Thyroid gland (tissue), 4 donors: Measurements from ENCODE around the gene SLC17A7. TPM values are rescaled to one million over a fixed set of nuclear protein-coding genes. Genes with fewer than 3 reads are reported as not detected.
A peak's percentile ranks its signal among the peaks of the same experiment; 100 is the strongest.

Source experiments
- DNase-seq, 2 donors: peaks; one replicate each; pipeline ENCODE4 v3.0.0-alpha.2; 2019
- H3K27ac ChIP-seq, 3 donors: fragments of 200-600 bp; sonication (generic); 1 replicate in 2 of 3; 2 replicates in 1 of 3; pipeline ENCODE4 v1.5.1; 2016 to 2019; ENCODE audit warnings: mild to moderate bottlenecking in 1 of 3, moderate library complexity in 1 of 3
- H3K27me3 ChIP-seq: fragments of 200-600 bp; sonication (generic); one replicate; pipeline ENCODE4 v1.5.1; 2019
- H3K36me3 ChIP-seq, 2 donors: fragments of 200-600 bp; sonication (generic); one replicate each; pipeline ENCODE4 v1.5.1; 2016 to 2019
- H3K4me1 ChIP-seq, 2 donors: fragments of 200-600 bp; sonication (generic); one replicate each; pipeline ENCODE4 v1.5.1; 2017 to 2019
- H3K4me3 ChIP-seq, 3 donors: fragments of 200-600 bp; sonication (generic); replicated peaks in 1 of 3; 1 replicate in 2 of 3; 2 replicates in 1 of 3; pipeline ENCODE4 v1.5.1; 2016; ENCODE audit warnings: mild to moderate bottlenecking in 1 of 3
- H3K9me3 ChIP-seq: fragments of 200-600 bp; sonication (generic); one replicate; pipeline ENCODE4 v1.5.1; 2017
- CTCF ChIP-seq, 6 experiments: fragments of 200-600 bp in 3 of 6; fragments of 450-650 bp in 3 of 6; sonication (generic) in 3 of 6; IDR thresholded peaks; one replicate each; pipeline ENCODE4 v1.5.1; 2016 to 2019; ENCODE audit warnings: antibody characterized with exemption in 6 of 6, mild to moderate bottlenecking in 2 of 6, inconsistent platforms in 1 of 6, moderate library complexity in 1 of 6
- POLR2A ChIP-seq, 2 donors: fragments of 450-650 bp; IDR thresholded peaks; one replicate each; pipeline ENCODE4 v1.6.1; 2017; ENCODE audit warnings: antibody characterized with exemption in 2 of 2, mild to moderate bottlenecking in 2 of 2, moderate library complexity in 1 of 2
- WGBS, 2 donors: methylation state at CpG; one replicate each; pipeline ENCODE4 v1.1.5; 2017; 5-methylcytosine and 5-hydroxymethylcytosine counted together
- intact Hi-C: fragments of 100-400 bp; cut with DNase I; formaldehyde crosslinking; loops from one replicate; pipeline ENCODE4 v1.15.1; 2023
- total RNA-seq, 4 donors: library from RNA; depleted of rRNA; stranded (reverse); fragments of >200 nt; gene quantifications; one replicate each; pipeline ENCODE4 v1.2.3, GENCODE V29; 2016

SLC17A7 gene
- total RNA-seq, 4 donors from 2014 or later, result 0.73 to 1.5 (median 1.3) TPM

- H3K27me3 ChIP-seq, result peaks cover 9% of the 10 kb centered on the region
- H3K27ac ChIP-seq, result peak overlapping the region in 2 of 3 donors; percentile 45 to 79
- no peaks in the 10 kb centered on the region for H3K36me3 ChIP-seq
Measured at GRCh38 chr19:49441960-49442350, 628 bp upstream of the SLC17A7 start.

GRCh38 chr19:49440439-49441209 lies 703 bp downstream of the SLC17A7 start:
- intact Hi-C loops, result no loop called here
- 24 to 29% methylated on average over 19 of the region's 19 CpGs for WGBS, 2 donors
- H3K4me3 ChIP-seq, result no peak overlapping the region

More at GRCh38 chr19:49441960-49442350, 628 bp upstream of the SLC17A7 start:
- Histone ChIP-seq H3K4me1 (peaks cover 0 to 7% of the 10 kb centered on the region in 2 donors), H3K9me3 (no peaks in the 10 kb centered on the region), H3K4me3 (no peak overlapping the region)
- DNase-seq, result no peak
- 25 to 26% methylated on average over 14 of the region's 14 CpGs for WGBS, 2 donors
- TF ChIP-seq POLR2A (IDR thresholded peaks at IDR 0.05), result no peak
- no peak for TF ChIP-seq CTCF (IDR thresholded peaks at IDR 0.05)
- intact Hi-C loops, result loop anchor here (2.0 kb wide), 1 partner anchor 49 kb away; no protein-coding TSS in a partner anchor

GRCh38 chr19:49439836-49440235 lies 1.5 kb downstream of the SLC17A7 start:
- no peak for DNase-seq
- Histone ChIP-seq H3K27me3 (peaks cover 9% of the 10 kb centered on the region), H3K36me3 (no peaks in the 10 kb centered on the region), H3K4me1 (peaks cover 0 to 7% of the 10 kb centered on the region in 2 donors), H3K9me3 (no peaks in the 10 kb centered on the region), H3K4me3 (no peak overlapping the region), H3K27ac (no peak overlapping the region)
- WGBS, 2 donors, result 47 to 53% methylated on average over 6 of the region's 6 CpGs
- TF ChIP-seq CTCF (IDR thresholded peaks at IDR 0.05), result no peak
- no peak for TF ChIP-seq POLR2A (IDR thresholded peaks at IDR 0.05)
- intact Hi-C loops, result no loop called here

More at GRCh38 chr19:49440439-49441209, 703 bp downstream of the SLC17A7 start:
- no peaks in the 10 kb centered on the region for H3K9me3 ChIP-seq
- no peaks in the 10 kb centered on the region for H3K36me3 ChIP-seq
- H3K27me3 ChIP-seq, result peaks cover 9% of the 10 kb centered on the region
- no peak overlapping the region for H3K27ac ChIP-seq
- TF ChIP-seq CTCF (IDR thresholded peaks at IDR 0.05) (no peak), POLR2A (IDR thresholded peaks at IDR 0.05) (no peak)
- H3K4me1 ChIP-seq, result peaks cover 0 to 7% of the 10 kb centered on the region in 2 donors
- no peak for DNase-seq

GRCh38 chr19:49438261-49438660 lies 3.1 kb downstream of the SLC17A7 start:
- Histone ChIP-seq H3K4me1 (peaks cover 0 to 7% of the 10 kb centered on the region in 2 donors), H3K36me3 (no peaks in the 10 kb centered on the region), H3K27me3 (peaks cover 16% of the 10 kb centered on the region), H3K27ac (no peak overlapping the region), H3K9me3 (no peaks in the 10 kb centered on the region), H3K4me3 (no peak overlapping the region)
- intact Hi-C loops, result no loop called here
- TF ChIP-seq CTCF (IDR thresholded peaks at IDR 0.05) (no peak), POLR2A (IDR thresholded peaks at IDR 0.05) (no peak)
- no peak for DNase-seq
- WGBS, 2 donors, result 18 to 39% methylated on average over 6 of the region's 6 CpGs

- peaks cover 24% of the 10 kb centered on the region for H3K27me3 ChIP-seq
- H3K9me3 ChIP-seq, result no peaks in the 10 kb centered on the region
- peaks cover 0 to 2% of the 10 kb centered on the region in 2 donors for H3K4me1 ChIP-seq
- intact Hi-C loops, result no loop called here
- no peak overlapping the region for H3K27ac ChIP-seq
- TF ChIP-seq POLR2A (IDR thresholded peaks at IDR 0.05) (no peak), CTCF (IDR thresholded peaks at IDR 0.05) (no peak)
- WGBS, 2 donors, result 16 to 31% methylated on average over 7 to 8 of the region's 8 CpGs
- no peaks in the 10 kb centered on the region for H3K36me3 ChIP-seq
- DNase-seq, result no peak
- no peak overlapping the region for H3K4me3 ChIP-seq
Measured at GRCh38 chr19:49437231-49437630, 4.1 kb downstream of the SLC17A7 start.
